GM20000 (cell line): ENCODE data around the gene LNX1.

Experiments
- DNase-seq: peaks from one replicate; pipeline ENCODE4 v3.0.0; 2012; ENCODE audit warnings: low spot score
- TF ChIP-seq, protein P1 (sequence below): IDR thresholded peaks from 2 replicates; pipeline ENCODE4 v1.5.1; 2012; ENCODE audit warnings: mild to moderate bottlenecking, control low read depth; ENCODE audit errors: extremely low read depth, missing control alignments

The LNX1 gene

DNA sequence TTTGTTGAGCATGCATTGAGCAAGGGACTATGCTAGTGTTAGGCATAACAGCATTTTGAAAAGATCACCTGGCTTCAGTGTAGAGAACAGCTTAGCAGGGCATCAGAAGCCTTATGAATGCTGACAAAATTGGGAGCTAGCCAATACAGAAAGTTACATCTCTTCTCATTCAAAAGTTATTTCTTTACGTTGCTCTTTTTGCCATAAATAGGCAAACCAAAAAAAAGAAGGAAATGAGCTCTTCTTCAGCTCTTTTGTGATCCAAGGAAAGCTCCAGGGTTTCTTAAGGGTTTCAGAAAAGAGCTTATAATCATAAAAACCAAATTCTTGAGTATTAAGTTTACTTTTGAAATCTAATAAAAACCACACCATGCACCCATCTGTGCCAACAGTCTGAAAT, 35.2 kb upstream of the LNX1 start:
- TF ChIP-seq, protein P1, sequence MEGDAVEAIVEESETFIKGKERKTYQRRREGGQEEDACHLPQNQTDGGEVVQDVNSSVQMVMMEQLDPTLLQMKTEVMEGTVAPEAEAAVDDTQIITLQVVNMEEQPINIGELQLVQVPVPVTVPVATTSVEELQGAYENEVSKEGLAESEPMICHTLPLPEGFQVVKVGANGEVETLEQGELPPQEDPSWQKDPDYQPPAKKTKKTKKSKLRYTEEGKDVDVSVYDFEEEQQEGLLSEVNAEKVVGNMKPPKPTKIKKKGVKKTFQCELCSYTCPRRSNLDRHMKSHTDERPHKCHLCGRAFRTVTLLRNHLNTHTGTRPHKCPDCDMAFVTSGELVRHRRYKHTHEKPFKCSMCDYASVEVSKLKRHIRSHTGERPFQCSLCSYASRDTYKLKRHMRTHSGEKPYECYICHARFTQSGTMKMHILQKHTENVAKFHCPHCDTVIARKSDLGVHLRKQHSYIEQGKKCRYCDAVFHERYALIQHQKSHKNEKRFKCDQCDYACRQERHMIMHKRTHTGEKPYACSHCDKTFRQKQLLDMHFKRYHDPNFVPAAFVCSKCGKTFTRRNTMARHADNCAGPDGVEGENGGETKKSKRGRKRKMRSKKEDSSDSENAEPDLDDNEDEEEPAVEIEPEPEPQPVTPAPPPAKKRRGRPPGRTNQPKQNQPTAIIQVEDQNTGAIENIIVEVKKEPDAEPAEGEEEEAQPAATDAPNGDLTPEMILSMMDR, result no peak
- DNase-seq, result no peak

DNA sequence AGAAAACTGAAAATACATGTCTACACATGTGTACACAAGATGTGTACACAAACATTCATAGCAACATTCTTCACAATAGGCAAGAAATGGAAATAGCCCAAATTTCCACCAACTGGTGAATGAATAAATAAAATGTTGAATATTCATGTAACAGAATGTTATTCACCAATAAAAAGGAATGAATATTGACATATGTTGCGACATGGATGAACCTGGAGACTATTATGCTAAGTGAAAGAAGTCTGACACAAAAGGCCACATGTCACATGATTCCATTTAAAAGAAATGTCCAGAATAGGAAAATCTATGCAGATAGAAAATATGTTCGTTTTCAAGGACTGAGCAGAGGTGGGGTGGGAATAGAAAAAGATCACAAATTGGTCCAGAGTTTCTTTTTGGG, 34.6 kb upstream of the LNX1 start:
- TF ChIP-seq, protein P1, result no peak
- DNase-seq, result no peak

DNA sequence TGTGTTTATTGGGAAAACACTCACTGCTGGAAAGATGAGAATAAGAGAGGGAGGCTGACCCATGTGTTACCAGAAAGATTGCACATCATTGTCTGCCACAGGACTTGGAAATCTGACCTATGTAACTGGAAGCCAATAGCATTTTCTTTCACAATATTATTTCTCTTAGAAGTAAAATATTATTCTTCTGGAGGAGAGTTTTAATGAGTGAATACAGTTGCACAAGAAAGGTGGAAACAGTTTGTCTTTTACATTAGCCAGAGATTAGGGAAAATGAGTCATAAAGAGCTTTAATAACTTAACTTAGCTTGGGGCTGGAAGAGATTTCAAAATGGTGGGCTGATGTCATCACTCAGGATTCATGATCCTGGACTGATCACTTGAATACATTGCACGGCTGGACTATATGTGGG, 31.5 kb upstream of the LNX1 start:
- DNase-seq, result no peak
- TF ChIP-seq, protein P1, result no peak

DNA sequence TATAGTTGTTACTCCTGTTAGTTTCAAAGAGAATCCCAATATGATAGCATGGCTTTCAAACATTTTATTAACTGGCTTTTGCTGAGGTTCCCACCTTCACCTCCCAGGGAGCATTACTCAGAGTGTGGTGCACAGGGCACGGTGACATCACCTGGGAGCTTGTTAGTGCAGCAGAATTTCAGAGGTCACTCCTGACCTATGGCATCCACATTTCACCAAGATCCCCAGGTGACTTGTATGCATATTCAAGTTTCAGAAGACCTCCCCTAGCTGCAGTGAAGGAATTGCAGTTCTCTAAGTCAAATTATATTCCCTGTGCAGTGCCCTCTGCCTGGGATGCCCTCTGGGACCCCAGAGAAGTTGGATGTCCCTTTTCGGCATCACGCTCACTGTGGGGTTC, 29.7 kb upstream of the LNX1 start:
- TF ChIP-seq, protein P1, result no peak
- no peak for DNase-seq

DNA sequence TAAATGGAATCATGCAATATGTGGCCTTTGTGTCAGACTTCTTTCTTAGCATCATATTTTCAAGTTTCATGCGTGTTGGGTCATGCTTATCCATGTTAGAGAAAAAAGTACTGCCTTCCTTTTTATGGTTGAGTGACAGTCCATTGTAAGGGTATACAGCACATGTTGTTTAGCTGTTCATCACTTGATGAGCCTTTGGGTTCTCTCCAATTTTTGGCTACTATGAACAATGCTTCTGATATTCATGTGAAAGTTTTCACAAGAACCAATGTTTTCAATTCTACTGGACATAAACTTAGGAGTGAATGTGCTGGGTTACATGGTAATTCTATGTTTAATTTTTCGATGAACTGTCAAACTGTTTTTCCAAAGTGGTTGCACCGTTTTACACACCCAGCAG, 28.1 kb upstream of the LNX1 start:
- TF ChIP-seq, protein P1, result no peak
- DNase-seq, result no peak

DNA sequence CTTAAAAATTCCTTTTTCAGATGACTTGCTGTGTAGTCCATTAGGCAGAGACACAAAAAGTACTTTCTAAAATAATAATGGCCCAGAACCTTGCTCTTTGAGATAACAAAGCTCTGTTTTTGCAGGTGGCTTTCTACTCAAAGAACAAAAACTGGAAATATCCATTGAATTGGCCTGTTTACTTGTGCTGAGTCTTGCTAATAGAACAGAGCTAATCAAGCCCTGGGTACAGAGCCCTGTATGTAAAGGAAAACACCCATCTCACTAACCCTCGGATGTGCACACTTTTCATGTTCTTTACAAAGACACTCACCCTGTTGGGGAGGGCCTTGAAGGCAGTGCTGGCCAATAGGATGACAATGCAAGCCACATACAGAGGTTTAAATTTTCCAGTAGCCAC, 27.0 kb upstream of the LNX1 start:
- DNase-seq, result no peak
- TF ChIP-seq, protein P1, result no peak

DNA sequence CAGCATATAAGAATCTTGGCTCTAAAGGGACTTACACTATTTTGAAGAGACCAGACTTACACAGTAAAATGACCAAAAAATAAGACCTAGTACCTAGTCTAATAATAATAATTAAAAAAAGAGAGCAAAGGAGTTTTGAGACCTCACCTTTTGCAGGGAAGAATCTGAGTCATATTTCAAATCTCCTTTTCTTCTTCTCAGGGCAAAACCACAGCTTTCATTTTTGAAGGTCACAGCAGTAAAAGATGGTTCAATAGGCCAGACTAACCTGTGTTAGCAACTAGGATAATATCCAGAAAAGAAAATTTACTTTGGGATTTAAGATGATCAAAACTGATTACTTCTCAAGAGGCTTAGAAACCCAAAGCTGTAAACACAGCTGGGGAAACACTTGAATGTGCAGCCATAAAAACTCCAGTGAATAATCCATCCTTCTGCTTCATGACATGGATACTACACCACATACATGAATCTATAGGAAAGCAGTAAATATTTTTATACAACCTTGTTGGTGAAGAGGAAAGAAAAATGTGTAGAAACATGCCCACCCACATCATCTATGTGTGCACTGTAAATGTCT, 25.9 kb upstream of the LNX1 start:
- no peak for DNase-seq
- TF ChIP-seq, protein P1, result no peak
